Measurements from ENCODE around the gene TAC3. TPM values are rescaled to one million over a fixed set of nuclear protein-coding genes. Genes with fewer than 3 reads are reported as not detected.

The TAC3 gene
- total RNA-seq, 1 experiment from 2014 or later, result 6.2 TPM

DNA sequence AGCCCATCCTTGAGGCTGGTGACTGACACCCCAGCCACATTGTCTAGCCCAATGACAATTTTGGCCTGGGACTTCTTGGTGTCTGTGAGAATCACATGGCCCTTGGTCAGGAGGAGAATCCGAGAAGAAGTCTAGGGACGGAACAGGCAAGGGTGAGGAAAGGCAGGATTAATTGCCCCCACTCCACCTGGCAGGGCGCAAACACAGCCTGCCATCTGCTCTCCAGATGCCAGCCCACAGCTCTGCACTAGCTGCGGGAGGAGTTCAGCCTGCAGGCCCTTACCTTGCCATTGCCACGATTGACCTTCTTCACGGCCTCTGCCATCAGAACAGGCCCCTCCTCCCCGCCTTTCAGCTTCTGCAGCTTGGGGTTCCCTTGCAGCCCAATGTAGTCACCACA is 13.1 kb upstream of the TAC3 start:
- Histone ChIP-seq H3K9me3 (ENCODE audit: control insufficient read depth, low read depth, low read length) (no peaks in the 10 kb centered on the region), H4K20me1 (ENCODE audit: control insufficient read depth, insufficient read depth, insufficient read length) (no peaks in the 10 kb centered on the region), H3K56ac (ENCODE audit: insufficient read length, low read depth, low read length) (no peak overlapping the region), H3K4me1 (ENCODE audit: insufficient read depth, low read length) (no peaks in the 10 kb centered on the region), H3K4me2 (ENCODE audit: insufficient read depth, insufficient read length, low read length) (no peak overlapping the region), H4K5ac (ENCODE audit: insufficient read length, low read depth, low read length) (no peak overlapping the region), H2AFZ (ENCODE audit: low read length) (no peak overlapping the region), H3K18ac (ENCODE audit: insufficient read length, low read depth, low read length) (no peak overlapping the region), H2BK120ac (ENCODE audit: low read depth, low read length, poor library complexity, severe bottlenecking) (no peak overlapping the region), H4K91ac (ENCODE audit: insufficient read length, low read depth, low read length) (no peak overlapping the region), H2BK15ac (ENCODE audit: low read depth, low read length) (no peak overlapping the region), H2AK5ac (ENCODE audit: insufficient read length, low read length) (no peak overlapping the region), H3K4ac (ENCODE audit: low read depth, low read length) (no peak overlapping the region), H3K79me2 (ENCODE audit: insufficient read depth, low read length) (no peaks in the 10 kb centered on the region), H2BK20ac (ENCODE audit: low read depth, low read length, poor library complexity, severe bottlenecking) (no peak overlapping the region), H3K14ac (ENCODE audit: insufficient read depth, low read length) (no peak overlapping the region), H3K27ac (ENCODE audit: insufficient read length, low read depth, low read length) (no peak overlapping the region), H4K8ac (replicated peaks; ENCODE audit: insufficient read length, low read depth, low read length) (no peak overlapping the region), H3K9ac (ENCODE audit: extremely low read depth, insufficient read length, low read length) (no peak overlapping the region), H3K23ac (ENCODE audit: insufficient read length, low read depth, low read length) (no peak overlapping the region), H2BK12ac (ENCODE audit: insufficient read length, low read depth, low read length) (no peak overlapping the region), H3K79me1 (ENCODE audit: insufficient read depth, low read depth, low read length, poor library complexity, severe bottlenecking) (no peaks in the 10 kb centered on the region), H3T11ph (ENCODE audit: low read length) (no peak overlapping the region), H3K27me3 (ENCODE audit: insufficient read depth, low read length) (no peaks in the 10 kb centered on the region), H3K23me2 (ENCODE audit: insufficient read length, low read depth, low read length, poor library complexity, severe bottlenecking) (no peaks in the 10 kb centered on the region), H2BK5ac (ENCODE audit: insufficient read length, low read length) (no peak overlapping the region)
- H3K4me3 Mint-ChIP-seq, result no peak overlapping the region
- H3K9me3 Mint-ChIP-seq, result no peaks in the 10 kb centered on the region
- H3K36me3 Mint-ChIP-seq (ENCODE audit: insufficient read depth in 1 of 3, low read depth in 3 of 3), result no peaks in the 10 kb centered on the region
- DNase-seq, result no peak
- no CpG with 5 or more reads among the region's 7 CpGs for WGBS (ENCODE audit: extremely low coverage, insufficient read length, low lambda C conversion rate)
- H3K27me3 Mint-ChIP-seq (ENCODE audit: low read depth), result peaks cover 5% of the 10 kb centered on the region
- H3K27ac Mint-ChIP-seq, result no peak overlapping the region
- H3K4me1 Mint-ChIP-seq, result peaks cover 21 to 36% of the 10 kb centered on the region in 2 experiments
- TF ChIP-seq, protein P1, sequence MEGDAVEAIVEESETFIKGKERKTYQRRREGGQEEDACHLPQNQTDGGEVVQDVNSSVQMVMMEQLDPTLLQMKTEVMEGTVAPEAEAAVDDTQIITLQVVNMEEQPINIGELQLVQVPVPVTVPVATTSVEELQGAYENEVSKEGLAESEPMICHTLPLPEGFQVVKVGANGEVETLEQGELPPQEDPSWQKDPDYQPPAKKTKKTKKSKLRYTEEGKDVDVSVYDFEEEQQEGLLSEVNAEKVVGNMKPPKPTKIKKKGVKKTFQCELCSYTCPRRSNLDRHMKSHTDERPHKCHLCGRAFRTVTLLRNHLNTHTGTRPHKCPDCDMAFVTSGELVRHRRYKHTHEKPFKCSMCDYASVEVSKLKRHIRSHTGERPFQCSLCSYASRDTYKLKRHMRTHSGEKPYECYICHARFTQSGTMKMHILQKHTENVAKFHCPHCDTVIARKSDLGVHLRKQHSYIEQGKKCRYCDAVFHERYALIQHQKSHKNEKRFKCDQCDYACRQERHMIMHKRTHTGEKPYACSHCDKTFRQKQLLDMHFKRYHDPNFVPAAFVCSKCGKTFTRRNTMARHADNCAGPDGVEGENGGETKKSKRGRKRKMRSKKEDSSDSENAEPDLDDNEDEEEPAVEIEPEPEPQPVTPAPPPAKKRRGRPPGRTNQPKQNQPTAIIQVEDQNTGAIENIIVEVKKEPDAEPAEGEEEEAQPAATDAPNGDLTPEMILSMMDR (conservative IDR thresholded peaks at IDR 0.05), result no peak

Measured in H9 (cell line).